Raji (cell line): ENCODE measurements around the gene DPF3.

Experiments
- POLR2A ChIP-seq: IDR thresholded peaks from 2 replicates; pipeline ENCODE4 v1.6.1; 2011; ENCODE audit warnings: low read depth, low read length, control low read depth; ENCODE audit not compliant: insufficient read depth

Gene DPF3

DNA sequence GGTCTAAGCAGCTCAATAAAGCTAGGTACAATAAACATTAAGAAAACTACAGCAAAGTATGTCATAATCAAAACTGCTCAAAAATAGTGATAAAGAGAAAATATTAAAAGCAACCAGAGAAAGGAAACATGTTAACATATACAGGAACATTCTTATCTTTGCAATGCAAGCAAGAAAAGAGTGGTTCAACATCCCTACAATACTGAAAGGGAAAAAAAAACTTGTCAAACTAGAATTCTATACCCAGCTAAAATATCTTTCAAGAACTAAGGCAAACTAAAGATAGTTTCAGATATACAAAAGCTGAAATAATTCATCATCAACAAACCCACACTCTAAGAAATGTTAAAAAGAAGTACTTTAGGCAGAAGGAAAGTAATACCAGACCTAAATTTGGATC lies 134.2 kb downstream of the DPF3 start:
- no peak for TF ChIP-seq POLR2A

DNA sequence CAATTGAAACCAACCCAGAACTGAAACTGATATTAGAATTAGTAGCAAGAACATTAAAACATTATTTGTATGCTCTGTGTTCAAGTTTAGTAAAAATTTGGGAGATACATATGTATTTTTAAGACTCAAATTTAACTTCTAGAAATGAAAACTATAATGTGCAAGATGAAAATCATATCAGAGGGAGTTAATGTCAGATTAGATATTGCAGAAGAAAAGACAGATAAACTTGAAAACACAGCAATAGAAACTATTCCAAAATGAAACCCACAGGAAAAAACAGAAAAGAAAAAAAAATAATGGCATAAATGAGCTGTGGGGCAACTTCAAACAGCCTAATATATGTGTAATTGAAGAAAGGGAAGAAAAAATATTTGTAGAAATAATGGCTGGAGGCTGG lies 134.9 kb downstream of the DPF3 start:
- TF ChIP-seq POLR2A = no peak

DNA sequence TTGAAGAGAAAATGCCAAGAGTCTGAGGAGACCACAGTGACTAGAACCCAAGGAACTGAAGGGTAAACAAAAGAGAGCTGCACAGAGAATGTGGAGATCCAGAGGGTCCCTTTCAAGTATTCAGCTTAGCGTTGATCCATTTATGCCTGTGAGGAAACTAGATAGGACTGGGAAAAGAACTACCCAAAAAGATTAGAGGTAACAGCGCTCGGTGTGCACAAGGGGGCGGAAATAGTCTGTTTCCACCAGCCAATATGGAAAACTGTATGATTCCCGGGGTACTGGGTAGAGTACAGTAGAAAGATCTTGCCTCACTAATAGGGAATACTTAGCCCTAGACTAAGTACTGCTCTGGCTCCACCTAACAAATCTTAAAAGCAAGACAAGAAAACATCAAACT lies 135.5 kb downstream of the DPF3 start:
- TF ChIP-seq POLR2A = no peak

DNA sequence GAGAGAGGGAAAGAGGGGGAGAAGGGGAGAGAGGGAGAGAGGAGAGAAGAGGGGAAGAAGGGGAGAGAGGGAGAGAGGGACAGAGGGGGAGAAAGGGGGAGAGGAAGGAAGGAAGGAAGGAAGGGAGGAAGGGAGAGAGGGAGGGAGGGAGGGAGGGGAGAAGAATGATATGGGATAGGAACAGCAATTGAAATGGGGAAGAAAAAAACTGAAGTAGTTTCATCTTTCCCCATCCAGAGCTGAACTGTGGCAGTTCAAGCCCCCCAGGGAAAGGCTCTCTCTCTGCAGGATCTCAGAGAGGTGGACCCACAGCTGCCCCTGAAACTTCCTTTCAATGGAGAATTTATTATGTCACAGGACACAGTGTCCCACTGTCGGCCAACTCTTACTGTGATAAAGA lies 136.9 kb downstream of the DPF3 start:
- no peak for TF ChIP-seq POLR2A

DNA sequence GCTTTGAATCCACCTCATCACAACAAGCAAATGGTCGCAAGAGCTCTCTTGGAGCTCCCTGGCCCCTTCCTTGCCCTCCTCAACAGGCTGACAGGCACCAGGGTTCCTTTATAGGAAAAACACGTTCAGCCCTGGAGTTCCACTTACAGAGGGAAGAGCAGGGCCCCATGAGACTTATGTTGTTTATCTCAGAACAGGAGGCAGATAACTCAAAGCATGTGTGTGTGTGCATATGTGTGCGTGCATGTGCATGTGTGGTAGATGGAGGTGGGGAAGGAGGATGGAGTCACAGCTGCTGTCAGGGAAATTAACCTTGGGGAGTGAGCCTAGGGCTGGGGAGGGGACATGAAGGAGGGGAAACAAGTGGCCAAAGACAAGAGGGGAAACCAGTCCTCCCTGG lies 138.1 kb downstream of the DPF3 start:
- TF ChIP-seq POLR2A = no peak

DNA sequence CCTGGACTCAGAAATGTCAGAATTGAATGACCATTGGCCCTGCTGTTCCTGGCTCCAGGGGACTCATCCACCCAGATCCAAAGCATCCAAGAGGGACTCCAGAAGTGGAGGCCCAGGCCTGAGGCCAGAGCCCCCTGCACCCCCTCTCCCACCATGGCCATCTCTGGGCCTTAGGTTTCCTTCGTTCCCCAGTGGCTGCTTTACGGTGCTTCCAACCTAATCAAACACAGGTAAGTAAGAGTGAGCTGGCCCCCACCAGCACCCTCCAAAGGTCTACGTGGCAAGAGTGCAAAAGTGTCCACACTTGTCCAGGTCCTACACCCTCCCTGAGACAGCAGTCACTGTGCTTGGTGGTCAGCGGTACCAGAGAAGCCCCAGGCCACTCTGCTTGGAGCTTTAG lies 139.0 kb downstream of the DPF3 start:
- TF ChIP-seq POLR2A = no peak

DNA sequence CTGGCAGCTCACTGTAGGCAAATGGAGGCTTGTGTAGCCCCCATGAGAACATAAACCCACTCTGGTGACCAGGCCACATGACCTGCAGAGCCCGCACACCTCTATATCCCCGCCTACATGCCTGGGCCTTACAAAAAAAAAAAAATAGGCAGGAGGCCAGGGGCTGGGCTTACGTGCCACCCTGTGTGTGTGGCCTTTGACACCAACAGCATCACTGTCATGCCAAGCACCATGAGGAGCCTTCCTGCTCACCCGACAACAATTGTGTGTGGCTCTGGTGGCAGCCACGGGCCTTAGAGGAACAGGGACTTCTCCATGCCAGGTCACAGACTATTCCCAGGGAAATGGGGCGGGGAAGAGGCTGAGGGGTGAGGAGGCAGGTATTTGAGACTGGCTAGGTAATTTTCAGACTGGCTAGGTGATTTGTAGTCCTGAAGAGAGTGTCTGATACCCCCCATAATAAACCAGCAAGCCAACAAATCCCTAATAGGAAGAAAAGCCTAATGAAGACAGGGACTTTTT lies 140.0 kb downstream of the DPF3 start:
- no peak for TF ChIP-seq POLR2A

DNA sequence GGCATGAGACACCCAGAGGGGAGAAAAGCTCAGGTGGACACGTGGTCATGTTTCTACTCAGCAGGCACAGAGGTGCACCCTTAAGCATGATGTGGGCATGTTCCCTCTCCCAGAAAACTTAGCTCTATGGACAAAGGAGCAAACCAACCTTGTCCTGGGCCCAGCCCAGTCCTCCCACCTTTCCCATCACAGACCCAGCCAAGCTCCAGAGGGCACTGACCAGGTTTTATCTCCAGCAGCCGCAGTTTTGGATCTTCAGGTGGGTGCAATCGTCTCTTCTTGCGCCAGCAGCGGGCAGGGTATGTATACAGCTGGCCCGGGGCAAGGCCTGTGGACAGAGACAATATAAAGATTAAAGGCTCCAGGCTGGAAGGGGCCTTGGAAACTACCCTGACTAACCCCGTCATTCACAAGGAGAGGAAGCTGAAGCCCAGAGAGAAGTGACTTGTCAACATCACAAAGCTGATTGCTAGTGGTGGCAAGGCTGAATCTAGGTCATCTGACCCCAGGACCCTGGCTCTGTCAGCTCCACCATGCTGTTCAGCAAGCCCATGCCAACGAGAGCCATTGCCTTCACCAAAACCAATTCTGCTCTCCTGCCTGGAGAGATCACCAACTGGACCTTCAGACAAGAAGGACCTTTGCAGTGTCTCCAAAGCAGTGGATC lies 140.7 kb downstream of the DPF3 start:
- TF ChIP-seq POLR2A = no peak

DNA sequence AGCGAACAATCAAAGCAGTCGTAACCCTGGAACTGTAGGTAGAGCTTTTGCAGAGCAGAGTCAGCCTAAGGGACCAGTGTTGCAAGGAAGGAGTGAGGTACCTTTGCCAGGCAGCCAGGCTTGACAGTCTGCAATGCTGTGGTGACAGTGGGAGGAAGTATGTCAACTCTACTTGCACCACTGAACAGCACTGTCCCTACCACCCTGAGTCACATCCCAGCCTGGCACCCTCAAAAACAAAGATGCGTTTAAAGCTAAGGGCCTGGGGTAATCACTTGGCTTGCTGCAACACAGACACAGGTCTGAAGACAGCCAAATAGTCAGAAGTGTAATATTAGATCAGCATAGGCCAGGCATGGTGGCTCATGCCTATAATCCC lies 141.9 kb downstream of the DPF3 start:
- no peak for TF ChIP-seq POLR2A

DNA sequence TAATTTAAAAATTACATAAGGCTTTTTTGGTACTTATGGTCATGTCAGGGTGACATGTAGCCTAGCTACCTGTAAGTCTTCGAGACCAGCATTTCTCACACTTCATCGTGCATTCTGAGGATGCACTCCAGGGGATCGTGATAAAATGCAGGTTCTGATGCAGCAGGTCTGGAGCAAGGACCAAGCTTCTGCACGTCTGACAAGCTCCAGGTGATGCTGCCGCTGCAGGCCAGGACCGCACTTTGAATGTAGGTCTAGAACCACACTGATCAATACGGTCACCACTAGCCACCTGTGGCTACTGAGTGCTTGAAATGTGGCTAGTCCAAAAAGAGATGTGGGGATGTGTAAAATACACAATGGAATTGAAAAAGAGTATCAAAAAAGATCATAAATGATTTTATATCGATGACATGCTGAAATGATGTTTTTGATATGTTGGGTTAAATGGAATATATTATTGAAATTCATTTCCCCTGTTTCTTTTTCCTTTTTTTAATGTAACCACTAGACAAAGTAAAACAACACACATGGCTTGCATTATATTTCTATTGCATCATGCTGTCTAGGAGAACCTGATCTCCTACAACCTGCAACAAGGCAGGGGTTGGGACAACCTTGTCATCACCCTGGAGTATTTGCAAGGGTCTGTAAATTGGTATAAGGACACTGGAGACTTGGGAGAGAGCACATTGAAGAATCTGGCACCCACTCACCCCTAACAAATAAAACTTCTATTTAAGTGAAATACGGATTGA lies 142.4 kb downstream of the DPF3 start:
- no peak for TF ChIP-seq POLR2A

DNA sequence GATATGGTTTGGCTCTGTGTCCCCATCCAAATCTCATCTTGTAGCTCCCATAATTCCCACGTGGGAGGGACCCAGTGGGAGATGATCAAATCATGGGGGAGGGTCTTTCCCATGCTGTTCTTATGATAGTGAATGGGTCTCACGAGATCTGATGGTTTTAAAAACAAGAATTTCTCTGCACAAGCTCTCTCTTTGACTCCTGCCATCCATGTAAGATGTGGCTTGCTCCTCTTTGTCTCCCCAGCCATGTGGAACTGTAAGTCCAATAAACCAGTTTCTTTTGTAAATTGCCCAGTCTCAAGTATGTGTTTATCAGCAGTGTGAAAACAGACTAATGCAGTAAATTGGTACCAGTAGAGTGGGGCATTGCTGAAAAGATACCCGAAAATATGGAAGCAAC lies 146.2 kb downstream of the DPF3 start:
- TF ChIP-seq POLR2A = no peak

DNA sequence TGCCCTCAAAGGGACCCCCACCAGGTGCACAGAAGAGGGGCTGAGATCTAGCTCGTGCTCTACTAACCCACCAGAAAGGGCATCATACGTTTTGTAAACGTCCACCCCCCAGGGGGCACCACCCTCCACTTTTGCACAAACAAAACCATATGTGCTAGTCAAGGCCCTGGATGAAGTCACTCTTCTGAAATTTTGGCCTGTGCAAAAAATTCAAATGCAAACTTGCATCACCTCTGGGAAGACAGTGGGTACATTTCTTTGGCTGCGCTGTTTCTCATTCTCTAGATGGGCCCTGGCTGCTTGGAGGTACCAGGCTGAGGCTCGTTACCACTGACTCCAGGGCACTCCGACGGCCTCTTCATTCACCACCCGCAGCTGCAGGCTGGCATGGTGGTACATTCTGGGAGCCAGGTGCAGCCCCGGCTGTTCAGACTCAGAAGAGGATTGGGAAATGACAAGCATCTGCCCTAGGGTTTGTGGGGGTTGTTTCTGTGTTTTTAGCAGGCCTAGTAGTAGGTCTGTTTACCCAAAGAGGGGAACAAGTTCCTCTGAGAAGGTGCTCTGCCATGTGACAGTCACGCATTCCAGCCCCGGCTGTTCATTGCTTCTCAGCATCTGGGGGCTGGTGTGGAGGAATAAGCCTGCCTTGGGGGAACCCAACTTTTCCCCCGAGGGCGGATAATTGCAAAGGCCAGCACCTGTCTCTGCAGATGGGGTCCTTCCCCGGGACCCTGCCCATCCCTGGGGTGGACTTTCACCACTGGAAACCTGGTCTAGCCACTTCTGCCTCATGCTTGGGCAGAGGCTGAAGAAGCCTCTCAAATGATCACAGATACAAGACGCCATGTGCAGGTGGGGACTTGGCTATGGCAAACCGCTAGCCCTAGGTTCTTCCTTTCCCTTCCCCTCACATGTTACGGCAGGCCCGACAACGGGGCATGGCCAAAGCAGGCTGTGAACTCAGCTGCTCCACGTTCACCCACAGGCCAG lies 147.6 kb downstream of the DPF3 start:
- TF ChIP-seq POLR2A = no peak

DNA sequence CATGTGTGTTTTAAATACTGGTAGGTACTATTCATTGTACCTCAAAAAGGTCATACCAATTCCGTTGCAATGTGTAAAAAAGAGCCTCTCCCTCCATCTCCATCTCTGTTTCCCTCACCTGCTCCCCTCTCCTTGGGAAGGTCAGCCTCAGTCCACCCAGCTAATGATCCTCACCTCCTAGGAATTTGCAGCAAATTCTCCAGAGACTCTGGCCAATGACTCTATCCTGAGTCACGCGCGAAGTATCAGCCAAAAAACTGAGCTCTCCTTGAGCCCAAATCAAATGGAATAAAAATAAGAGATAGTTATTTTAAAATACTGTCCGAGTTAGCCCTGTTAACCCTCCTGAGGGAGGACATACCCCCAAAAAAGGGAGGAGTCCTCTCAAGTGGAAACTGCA lies 148.4 kb downstream of the DPF3 start:
- no peak for TF ChIP-seq POLR2A

DNA sequence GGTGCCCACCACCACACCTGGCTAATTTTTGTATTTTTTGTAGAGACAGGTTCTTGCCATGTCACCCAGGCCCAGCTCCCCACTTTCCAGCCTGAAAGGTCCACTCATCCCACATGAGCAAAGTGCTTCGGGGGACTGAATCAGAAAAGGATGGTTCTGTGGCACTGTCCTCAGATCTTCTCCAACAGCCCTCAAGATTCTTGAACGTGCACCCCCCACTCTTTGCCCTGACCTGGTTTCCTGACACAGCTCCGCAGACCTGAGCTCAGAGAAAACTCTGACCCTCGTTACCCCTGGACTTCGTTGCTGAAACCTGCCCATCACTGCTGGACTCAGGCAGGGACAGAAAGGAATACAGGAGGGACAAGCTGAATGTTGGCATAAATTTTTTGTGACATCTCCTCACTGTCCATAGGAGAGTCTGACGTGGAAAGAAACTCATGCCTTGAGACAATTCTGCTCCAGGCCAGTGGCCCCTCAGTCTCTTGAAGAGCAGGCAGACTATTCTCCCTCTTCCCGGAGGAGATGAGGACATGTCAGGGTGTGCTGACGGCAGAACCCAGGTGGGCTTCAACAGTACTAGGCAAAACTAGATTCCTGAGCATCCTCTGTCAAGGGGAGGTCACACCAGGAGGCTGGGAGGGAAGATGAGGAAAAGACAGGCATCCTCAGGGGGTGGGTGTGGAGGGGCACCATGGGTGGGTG lies 149.3 kb downstream of the DPF3 start:
- TF ChIP-seq POLR2A = no peak

DNA sequence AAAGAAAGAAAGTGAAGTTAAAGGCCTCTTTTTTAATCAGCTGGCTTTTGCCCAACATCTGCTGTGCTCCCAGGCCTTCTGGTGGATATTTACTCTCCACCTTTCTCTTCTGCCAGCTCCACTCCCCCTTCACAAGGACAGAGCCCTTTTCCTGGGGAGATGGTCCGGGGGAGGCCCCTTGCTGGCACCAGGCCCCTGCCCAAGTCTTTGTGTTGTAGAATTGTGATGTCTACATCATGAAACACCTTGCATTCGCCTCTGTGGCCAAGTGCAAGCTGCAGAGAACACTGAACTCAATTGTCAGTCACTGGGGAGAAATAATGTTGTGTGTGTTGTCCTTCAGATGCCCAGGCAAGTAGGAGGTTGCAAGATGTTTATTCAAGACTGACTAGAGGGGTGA lies 150.3 kb downstream of the DPF3 start:
- no peak for TF ChIP-seq POLR2A

DNA sequence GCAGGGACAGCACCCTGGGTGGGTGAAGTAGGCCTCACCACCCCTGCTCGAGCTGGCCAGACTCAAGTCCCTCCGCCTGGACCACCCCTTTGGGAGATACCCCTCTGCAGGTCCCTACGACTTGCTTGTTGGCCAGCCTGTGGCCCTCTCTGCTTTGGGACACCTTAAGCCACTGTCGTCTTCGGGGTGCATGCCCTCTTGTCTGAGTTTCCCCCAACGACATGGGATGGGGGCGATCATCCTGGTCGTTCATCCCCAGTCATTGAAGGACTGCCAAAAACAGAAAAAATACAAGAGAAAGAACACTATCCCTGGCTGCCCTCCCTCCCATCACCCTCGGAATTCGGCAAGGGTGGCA lies 151.1 kb downstream of the DPF3 start:
- TF ChIP-seq POLR2A = no peak
